NCI-H2171 treated with DMSO at 0.1 percent for 48 hours (cell line): ENCODE data around the gene CHMP6.
"Not testable (repeated sequence)": the region's sequence is repeated elsewhere in the genome, so short reads cannot be mapped to it uniquely, and the experiment has no call there.

Experiments used
- DNase-seq: peaks from one replicate; lab custom pipeline; 2025; lab: John Stamatoyannopoulos, UW

Gene CHMP6

DNA sequence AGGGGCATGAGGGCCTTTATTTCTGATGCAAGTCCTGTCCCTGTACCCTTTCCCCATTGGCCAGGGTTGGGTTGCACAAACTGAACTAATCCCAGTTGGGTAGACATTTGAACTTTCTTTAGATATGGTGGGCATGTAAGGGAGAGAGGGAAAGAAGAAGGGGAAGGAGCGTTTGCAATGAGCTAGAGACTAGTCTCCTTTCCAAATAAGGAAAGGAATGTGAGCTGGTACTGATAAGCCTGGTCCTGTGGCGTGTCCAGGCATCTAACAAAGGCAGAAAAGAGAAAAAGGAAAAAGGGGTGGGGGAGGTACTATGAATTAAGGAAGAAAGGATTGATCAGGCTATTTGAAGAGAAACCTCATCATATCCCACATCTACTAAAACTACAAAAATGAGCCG is 20.3 kb downstream of the CHMP6 start:
- DNase-seq, result no peak

- DNase-seq, result no peak
Measured at GRCh38 chr17:81012574-81013447, 21.2 kb downstream of the CHMP6 start.

DNA sequence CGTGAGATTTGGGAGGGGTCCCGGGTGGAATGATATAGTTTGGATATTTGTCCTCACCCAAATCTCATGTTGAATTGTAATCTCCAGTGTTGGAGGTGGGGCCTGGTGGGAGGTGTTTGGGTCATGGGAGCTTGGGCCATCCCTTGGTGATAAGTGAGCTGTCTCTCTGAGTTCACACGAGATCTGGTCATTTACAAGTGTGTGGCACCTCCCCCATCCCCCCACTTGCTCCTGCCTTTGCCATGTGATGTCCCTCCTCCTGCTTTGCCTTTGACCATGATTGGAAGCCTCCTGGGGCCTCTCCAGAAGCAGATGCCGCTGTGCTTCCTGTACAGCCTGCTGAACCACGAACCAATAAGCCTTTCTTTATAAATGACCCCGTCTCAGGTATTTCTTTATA is 22.0 kb downstream of the CHMP6 start:
- DNase-seq, result no peak

GRCh38 chr17:81015136-81015535 is 23.5 kb downstream of the CHMP6 start:
- no peak for DNase-seq

GRCh38 chr17:81016575-81016974 is 24.9 kb downstream of the CHMP6 start:
- DNase-seq, result no peak

DNA sequence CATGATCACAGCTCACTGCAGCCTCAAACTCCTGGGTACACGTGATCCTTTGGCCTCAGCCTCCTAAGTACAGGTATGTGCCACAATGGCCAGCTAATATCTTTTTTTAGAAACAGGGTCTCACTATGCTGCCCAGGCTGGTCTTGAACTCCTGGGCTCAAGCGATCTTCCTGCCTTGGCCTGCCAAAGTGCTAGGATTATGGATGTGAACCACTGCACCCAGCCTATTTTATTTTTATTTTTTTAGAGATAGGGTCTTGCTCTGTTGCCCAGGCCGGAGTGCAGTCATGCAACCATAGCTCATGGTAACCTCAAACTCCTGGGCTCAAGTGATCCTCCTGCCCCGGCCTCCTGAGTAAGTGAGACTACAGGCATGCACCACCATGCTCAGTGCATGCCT is 25.7 kb downstream of the CHMP6 start:
- DNase-seq, result not testable (repeated sequence)

GRCh38 chr17:81018044-81018802 is 26.6 kb downstream of the CHMP6 start:
- peak; percentile 79 for DNase-seq

- no peak for DNase-seq
Measured at GRCh38 chr17:81019563-81020442, 28.2 kb downstream of the CHMP6 start.

- DNase-seq, result no peak
Measured at GRCh38 chr17:81020443-81020766, 28.8 kb downstream of the CHMP6 start.

- no peak for DNase-seq
Measured at GRCh38 chr17:81020767-81021497, 29.3 kb downstream of the CHMP6 start.

DNA sequence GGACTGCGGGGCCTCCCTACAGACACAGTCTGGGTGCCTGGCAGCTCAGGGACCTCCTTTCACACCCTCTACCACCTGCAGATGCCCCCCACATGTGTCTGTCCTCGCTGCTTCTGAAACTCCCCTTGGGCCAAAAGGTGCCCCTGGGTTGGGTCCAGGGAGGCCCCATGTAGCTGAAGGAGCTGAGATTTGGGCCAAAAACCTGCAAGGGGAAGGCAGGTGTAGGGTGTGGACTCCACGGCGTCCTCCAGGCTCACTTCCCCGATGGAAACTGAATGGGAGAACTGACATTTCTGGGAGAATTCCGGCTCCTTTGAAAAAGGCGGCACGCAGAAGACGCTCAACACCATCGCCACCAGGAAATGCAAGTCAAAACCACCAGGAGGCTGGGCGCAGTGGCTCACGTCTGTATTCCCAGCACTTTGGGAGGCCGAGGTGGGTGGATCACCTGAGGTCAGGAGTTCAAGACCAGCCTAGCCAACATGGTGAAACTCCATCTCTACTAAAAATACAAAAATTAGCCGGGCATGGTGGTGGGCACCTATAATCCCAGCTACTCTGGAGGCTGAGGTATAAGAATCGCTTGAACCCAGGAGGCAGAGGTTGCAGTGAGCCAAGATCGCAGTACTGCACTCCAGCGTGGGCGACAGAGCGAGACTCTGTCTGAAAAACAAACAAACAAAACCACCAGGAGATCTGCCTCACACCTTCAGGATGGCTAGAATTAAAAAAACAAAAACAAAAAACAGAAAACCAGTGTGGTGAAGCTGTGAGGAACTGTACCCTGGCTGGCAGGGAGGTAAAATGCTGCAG is 30.1 kb downstream of the CHMP6 start:
- no peak for DNase-seq

DNA sequence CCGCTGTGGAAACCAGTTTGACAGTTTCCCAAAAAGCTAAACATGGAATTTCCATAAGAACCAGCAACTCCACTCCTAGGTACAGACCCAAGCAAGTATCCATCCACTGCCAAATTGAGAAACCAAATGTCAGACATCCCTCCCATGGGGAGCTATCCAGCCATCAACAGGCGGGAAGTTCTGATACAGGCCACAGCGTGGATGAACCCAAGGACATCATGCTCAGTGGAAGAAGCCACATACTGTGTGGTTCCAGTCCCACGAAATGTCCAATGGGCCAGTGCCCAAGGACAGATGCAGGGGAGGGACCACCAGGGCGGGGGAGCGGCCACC is 30.7 kb downstream of the CHMP6 start:
- DNase-seq, result no peak

- no peak for DNase-seq
Measured at GRCh38 chr17:81025065-81025740, 33.6 kb downstream of the CHMP6 start.

- no peak for DNase-seq
Measured at GRCh38 chr17:81025741-81026129, 34.1 kb downstream of the CHMP6 start.

DNA sequence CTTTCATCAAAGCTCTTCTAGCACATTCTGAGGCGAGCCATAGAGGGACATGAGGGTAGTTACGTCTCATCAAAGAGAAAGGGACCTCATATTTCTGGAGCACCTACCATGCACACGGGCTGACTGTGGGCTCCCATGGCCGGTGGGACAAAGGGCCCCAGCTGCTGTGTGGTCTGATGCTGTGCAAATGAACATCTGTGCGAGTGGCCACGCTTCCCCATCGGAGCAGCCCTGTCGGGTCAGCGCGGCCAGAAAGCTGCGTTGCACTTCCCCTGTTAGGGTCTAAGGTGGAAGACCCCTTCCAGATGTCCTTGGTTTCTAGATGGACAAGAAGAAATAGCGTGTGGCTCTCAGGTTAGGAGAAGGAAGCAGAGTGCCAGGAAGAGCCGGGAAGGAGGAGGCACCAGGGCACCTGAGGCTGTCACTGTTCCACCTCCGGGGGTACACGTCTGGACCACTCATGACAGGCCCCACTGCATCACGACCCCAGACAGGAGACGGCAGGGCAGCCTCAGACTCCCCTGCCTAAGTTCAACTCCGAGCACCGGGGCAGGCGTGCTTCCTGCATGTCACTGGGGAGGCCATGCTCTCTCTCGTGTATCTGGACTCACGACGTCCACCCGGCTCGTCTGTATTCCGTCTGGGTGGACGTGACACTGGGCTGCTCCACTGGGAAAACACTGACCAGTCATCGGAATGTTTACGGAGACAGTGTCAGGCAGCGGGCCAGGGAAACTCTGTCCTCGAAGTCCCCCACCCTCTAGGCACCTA is 34.8 kb downstream of the CHMP6 start:
- no peak for DNase-seq

GRCh38 chr17:81027038-81027437 is 35.4 kb downstream of the CHMP6 start:
- DNase-seq, result no peak

- no peak for DNase-seq
Measured at GRCh38 chr17:81027591-81028505, 36.2 kb downstream of the CHMP6 start.

DNA sequence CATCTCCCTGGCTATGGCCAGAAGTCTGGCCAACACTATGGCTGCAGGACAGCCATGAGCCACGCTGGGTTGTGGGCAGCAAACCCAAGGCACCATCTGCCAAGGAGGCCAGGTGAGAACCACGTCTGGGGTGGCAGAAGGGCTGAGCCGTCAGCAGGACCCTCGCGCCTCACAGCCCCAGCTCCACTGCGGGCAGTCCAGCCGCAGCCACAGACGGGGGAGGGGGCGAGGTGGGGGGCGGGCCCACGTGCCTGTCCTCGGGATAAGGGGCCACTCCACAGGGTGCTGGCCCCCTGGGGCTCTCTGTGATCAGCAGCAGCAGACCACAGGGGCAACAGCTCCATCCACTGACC is 36.8 kb downstream of the CHMP6 start:
- no peak for DNase-seq

- no peak for DNase-seq
Measured at GRCh38 chr17:81029859-81030258, 38.2 kb downstream of the CHMP6 start.
